Stimulated activated CD8-positive, alpha-beta memory T cell treated with anti-CD3 and anti-CD28 coated beads, Interleukin-2, amount 100 ng/mL, for 1 hour (primary cell): ENCODE data around the gene KLK8.

Experiments used
- DNase-seq, 2 donors: peaks; one replicate each; pipeline ENCODE4 v3.0.0-alpha.2; 2020; ENCODE audit warnings: low read depth in 2 of 2

The KLK8 gene

GRCh38 chr19:50947123-50947522 lies 54.3 kb downstream of the KLK8 start:
- no peak for DNase-seq
